ENCODE results near the gene SLC41A2.

SLC41A2 gene

GRCh38 chr12:104928036-104928745, 29.9 kb downstream of the SLC41A2 start:
- DNase-seq: no peak

DNA sequence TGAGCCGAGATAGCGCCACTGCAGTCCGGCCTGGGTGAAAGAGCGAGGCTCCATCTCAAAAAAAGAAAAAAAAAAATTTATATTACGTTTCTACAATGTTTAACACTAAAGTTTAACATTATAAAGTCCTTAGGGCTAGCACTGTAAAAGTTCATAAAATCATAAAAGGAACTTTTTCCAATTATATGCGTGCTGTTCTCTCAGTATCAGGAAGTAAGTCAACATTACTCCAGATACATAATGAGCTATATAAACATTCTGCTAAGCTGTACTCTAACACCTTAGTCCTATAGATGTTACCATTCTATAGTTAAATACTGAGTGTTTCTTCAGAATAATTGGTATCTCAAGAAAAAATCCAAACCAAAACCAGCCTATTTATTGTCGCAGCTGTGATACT, 32.6 kb downstream of the SLC41A2 start:
- DNase-seq: no peak

DNA sequence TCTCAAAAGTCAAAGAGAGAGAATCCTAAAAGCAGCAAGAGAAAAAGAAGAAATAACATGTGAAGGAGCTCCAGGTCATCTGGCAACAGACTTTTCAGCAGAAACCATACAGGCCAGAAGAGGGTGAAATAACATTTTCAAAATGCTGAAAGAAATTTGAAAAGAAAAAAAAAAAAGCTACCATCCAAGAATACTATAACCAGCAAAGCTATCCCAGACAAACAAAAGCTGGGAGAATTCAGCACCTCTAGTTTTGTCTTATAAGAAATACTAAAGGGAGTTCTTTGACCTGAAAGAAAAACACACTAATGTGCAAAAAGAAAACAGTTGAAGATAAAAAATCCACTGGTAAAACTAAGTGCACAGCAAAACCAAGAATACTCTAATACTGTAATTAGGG, 36.8 kb downstream of the SLC41A2 start:
- DNase-seq: no peak

DNA sequence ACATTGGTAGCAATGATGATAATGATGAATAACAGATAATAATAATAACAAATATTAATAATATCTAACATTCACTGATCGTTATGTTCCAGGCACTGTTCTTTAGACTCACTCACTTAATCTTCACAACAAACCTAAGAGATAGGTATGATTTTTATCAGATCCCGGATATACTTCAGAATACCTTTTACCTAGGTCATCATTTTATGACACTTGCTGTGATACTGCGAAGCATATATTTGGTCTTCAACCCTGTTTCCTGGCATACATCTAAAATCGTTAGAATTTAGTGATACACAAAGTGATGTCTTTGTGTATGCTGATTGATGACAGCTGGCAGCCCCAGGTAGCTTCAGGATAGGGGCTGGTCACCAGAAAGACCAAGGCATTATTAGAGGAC, 46.1 kb downstream of the SLC41A2 start:
- no peak for DNase-seq

GRCh38 chr12:104910196-104910840, 47.8 kb downstream of the SLC41A2 start:
- no peak for DNase-seq

DNA sequence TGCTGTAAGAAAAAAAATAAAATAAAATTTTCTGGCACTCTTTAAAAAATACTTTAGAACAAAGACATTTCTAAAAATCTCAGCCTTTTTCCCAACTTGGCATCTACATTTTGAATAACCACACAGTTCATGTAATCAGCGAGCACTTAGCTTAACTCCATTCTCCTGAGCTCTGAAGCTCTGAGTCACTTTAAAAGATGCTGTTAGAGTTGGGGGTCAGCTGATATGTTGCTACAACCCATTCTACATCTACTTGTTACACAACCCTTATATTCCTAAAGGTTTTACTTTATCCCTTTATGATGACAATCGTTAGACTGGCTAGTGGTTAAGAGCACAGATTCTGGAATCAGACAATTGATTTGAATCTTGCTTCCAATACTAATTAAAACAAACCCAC, 48.3 kb downstream of the SLC41A2 start:
- DNase-seq: no peak
